Mesenteric fat pad (tissue), 1 donor: ENCODE measurements around the gene TPRG1. TPM values are rescaled to one million over a fixed set of nuclear protein-coding genes. Genes with fewer than 3 reads are reported as not detected.

Experiments
- DNase-seq: peaks from one replicate; pipeline ENCODE4 v3.0.0-alpha.2; 2020; ENCODE audit warnings: low spot score
- total RNA-seq: library from RNA; stranded (reverse); fragmentation: NEBNext Ultra II Directional; extraction: Animal tissue kit (Norgen Biotek cat#: 25700); gene quantifications from one replicate; pipeline ENCODE4 v1.2.1, GENCODE V29; 2021
- donor health status: DM: yes; HTN: yes; CAD: no.

Gene TPRG1
- total RNA-seq, 1 donor from 2014 or later, result 13.6 TPM

DNA sequence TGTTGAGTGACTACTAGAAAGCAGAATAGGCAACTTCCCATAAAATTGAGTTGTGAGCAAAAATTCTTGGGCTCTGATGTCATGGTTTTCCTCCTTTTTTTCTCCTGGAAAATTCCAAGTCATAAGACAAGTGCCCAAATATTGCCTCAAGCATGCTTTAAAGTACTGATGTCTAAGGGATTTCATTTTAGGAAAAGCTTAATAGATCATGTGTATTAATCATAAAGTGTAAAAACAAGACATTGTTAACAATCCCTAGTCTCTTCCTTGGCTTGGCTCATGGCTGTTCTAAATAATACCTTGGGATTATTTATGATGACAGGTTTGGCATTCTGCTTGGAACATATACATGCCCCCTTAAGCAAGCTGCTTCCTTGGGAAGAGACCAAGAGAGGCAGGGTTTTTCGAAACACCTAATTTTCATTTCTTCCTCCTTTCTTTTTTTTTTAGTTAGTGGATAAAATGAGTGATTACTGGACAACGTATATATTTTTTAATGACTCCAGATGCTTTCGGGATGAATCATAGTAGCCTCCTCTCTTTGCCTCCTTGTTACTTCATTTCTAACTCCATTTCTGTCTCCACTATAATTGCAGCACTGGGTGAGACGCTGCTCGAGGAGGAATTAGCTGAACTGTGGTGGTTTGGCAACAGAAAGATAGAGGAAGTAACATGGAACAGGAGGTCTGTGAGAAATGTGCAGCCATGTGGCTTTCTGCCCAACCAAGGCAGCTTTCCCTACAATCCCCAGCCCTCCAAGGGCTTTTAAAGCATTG is 104.9 kb downstream of the TPRG1 start:
- no peak for DNase-seq

DNA sequence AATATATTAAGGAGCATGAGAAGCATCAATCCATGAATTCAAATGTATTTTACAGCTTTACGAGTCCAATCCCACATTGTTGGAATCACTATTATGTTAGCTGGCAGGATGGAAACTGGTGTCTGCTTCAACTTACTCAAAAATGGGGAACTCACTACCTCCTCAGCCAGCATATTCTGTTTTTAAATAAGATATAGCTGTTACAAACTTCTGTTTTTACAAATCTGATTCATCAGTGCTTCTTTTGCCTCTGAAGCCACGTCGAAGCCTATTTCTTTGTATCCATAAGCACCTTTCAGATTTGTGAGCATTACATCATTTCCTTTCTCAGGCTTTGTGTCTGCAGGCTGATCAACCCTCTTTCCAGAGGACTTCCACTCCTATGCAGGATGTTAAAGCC is 105.9 kb downstream of the TPRG1 start:
- DNase-seq, result no peak

GRCh38 chr3:189278221-189278620 is 106.5 kb downstream of the TPRG1 start:
- no peak for DNase-seq

GRCh38 chr3:189282189-189282588 is 110.4 kb downstream of the TPRG1 start:
- no peak for DNase-seq

DNA sequence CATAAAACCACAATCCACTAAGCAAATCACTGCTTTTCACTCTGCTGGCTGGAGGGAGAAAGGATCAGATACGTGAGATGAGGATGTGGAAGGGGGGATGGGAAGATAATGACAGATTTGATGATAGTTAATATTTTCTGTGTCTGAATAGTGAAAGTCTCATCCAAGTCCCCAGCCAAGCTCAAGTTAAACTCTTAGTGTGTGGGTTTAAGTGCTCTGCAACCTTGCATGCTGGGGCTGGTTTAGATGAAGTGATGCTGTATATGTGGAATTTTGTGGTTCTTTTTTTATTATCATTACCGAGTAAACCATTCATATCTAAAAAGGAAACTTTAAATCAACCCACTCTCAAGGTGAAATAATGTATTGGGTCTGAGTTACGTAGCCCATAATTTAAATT is 111.0 kb downstream of the TPRG1 start:
- no peak for DNase-seq

DNA sequence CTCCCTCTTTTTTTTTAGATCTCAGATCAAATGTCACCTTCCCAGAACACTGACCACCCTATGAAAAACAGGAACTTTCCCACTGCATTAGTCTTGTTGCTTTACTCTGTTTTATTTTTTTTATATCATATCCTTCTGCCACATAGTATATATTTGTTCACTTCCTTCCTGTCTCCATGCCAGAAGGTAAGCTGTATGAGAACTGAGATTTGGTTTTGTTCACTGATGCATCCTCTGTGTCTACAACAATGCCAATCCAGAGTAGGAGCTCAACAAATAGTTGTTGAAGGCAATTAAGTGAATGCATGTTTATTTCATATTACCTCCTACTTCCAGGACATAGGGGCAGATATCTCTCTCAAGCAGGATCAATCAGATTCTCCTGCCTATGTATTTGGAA is 114.4 kb downstream of the TPRG1 start:
- DNase-seq, result no peak

GRCh38 chr3:189286916-189287315 is 115.1 kb downstream of the TPRG1 start:
- DNase-seq, result no peak

- no peak for DNase-seq
These were observed 116.8 kb downstream of the TPRG1 start for GRCh38 chr3:189288348-189289235.

DNA sequence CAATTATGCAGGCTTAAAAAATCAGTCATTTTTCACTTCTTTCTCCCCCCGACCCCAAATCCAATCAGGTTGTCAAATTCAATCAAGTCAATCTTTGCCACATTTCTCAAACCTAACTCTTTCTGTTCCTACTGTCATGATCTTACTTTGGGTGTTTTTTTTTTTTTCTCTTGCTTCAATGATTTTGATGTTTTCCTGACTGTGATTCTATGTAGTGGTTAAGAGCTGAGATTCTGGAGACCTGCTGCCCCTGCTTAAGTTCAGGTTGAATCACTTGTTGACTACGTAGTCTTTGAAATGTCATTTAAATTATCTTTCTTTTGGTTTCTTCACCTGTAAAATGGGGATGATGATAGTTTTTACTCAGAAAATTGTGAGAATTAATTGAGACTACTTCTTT is 117.5 kb downstream of the TPRG1 start:
- DNase-seq, result no peak

GRCh38 chr3:189292667-189293484 is 121.1 kb downstream of the TPRG1 start:
- no peak for DNase-seq

DNA sequence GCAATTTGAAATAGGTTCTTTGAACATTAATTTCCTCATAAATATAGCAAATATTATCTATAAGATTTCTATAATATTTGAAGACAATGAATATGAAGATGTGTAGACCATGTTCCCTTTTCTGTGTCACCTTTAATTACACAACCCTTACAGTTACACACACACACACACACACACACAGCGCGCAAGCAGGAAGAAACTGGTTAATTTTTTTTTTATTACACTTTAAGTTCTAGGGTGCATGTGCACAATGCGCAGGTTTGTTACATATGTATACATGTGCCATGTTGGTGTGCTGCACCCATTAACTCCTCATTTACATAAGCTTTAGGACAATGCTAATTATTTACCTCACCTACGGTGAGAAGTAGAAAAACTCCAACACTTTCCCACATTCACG is 122.9 kb downstream of the TPRG1 start:
- DNase-seq, result no peak

DNA sequence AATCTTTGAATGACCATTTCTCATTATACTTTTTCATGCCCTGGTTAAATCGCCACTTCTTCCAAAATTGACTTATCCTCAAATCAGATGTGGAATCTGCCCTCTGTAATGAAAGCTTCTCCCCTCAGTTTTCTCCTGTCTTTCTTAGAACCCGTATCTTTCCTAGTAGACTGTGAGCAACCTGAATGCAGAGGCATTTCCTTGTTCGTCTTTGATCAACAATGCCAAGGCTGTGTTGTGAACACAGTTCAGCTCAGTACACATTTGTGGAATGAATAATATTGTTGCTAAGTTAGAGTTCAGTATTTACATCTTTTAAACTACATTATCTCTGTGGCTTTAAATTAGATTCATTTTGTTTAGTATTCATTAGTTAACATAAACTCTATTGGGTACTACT is 123.3 kb downstream of the TPRG1 start:
- DNase-seq, result no peak

DNA sequence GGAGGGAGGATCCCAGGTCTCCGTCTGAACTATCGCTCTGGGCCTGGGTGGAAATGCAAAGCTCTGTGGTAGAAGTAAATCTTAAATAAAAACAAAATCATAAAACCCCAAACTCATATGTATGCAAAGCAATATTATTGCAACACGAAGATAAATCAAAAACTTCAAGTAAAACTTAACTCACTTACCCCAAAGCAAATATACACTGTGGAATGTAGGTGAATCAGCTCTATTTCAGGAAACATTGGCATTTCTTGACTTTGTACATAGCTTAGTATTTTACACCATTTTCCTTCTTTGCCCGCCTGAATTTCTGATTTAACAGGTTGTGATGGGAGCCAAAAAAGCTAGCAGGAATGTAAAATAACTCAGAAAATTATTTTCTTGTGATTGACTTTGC is 126.2 kb downstream of the TPRG1 start:
- no peak for DNase-seq

DNA sequence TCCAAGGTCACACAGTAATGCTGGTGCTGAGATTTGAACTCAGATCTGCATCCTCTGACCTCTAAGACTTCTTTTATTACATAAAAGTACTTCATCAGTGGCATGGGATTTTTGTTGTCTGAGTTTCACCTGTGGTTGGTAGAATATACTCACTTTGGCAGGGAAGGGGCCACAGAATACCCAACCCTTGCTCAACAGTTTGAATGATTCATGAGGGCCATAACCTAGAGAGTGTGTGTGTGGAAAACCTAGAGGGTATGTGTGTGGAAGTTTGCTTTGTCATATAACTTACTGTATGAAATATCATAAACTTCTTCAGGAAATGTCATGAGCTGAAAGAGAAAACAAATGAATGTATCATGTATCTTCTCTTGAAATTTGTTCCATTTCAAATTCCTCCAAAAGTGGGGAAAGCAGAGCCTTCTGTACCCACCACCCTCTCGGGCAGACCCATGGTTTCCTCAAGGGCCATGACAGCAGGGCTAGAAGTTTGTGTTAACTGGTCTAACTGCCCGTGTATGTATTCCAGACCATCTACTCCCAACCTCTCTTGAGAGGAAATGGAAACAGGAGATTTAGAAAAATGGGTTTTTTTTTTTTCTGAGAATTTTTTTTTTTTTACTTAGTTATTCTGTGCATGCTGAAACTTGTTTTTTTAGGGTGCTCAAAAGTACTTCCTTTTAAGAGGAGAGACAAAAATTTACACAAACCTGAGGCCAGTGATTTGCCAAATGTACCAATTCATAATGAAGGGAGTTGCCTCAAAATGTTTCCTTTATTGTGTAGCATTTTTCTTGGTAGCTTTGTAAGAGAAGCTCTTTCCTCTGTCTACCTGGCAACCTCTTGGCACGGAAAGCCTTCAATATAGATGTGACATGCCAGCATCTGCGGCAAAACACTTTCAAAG is 127.0 kb downstream of the TPRG1 start:
- no peak for DNase-seq

GRCh38 chr3:189300345-189300744 is 128.6 kb downstream of the TPRG1 start:
- no peak for DNase-seq

GRCh38 chr3:189301479-189301878 is 129.7 kb downstream of the TPRG1 start:
- no peak for DNase-seq

DNA sequence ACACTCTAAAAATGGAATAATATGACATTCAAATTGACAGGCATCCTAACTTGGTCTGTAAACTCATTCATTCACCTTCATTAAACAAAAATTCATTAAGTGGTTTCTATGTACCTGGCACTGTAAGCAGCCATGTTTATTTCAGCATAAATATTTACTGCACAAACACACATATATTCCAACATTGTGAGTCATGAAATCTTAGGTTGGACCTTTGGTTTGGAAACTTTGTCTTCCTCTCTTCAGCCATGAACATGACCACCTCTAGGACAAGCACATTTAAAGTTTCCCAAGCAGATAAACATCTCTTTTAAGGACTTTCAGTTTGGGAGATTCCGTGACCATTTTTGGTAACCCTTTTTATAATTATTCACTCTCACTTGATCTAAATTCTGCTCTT is 131.8 kb downstream of the TPRG1 start:
- no peak for DNase-seq

DNA sequence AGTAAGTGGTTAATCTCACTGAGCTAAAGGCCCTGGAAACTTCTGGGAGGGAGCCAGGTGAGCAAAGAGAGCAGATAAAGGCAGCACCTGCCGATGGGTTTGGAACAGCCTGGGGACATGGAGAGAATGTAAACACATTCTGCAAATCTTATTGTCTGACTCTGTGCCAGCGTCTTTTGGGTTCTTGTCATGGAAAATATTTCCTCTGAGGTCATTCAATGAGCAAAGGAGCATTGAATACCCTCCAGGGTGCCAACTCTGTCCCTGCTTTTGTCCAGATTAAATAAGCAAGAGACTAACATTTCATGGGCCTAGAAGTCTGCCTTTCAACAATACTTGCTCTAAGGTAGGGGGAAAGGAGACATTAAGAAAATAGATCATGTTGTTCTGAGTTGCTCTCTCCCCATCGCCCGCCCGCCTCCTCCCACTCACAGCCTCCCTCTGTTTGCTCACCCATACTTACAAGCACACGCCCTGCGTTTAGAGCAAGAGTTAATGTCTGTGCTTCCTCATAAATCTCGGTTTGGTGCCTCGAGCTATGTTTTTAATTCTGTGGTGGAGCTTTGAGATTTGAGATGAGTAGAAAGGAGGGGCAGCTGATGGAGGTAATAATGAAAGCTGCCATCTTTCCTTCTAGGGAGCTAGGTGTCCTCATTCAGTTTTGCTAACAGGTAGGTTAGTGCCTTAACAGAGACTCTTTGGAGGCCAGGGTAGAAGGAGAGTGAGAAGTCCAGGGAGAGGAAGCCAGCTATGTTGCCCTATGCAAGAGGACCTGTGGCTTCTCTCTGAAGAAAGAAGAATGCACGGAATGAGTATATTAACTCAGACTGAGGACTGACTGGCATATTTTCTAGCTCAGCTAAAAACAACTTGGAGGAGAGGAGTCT is 132.9 kb downstream of the TPRG1 start:
- no peak for DNase-seq

DNA sequence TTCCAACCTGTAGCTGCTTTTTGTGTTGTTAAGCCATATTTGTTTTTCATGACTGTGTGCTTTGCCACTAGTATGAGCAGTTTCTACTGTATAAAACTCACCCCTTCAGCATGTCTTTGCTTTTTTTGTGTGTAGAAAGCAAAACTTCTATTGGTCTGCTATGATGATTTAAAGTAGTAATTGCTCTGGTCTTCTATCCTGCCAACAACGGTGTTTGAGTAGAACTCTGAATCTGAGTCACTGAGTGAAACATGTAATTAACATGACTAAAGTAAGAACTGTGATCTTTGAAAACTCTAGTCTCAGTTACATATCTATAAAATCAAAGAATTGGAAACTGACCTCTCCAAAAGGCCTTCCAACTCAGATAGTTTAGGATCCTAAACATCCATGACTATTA is 133.6 kb downstream of the TPRG1 start:
- no peak for DNase-seq

DNA sequence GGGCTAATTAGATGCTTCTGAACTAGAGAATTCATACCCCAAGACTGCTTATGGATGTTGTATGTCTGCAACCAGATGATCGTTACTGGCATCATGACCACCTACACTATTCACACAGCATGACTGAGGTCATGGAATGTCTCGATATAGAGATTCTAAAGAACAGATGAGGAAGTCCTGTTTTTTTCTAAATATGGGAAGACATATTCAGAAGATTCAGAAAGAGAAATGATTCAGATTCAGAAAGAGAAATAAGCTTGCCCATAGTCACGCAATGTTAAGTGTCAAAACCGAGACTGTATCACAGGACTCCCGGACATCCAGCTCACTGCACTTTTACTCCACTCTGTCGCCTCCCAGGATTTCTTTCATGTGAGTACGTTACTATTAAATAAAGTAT is 136.2 kb downstream of the TPRG1 start:
- no peak for DNase-seq
